Vein endothelial cell (primary cell): ENCODE measurements around the gene JAM2. TPM values are rescaled to one million over a fixed set of nuclear protein-coding genes. Genes with fewer than 3 reads are reported as not detected.

Experiments
- total RNA-seq: library from RNA; depleted of rRNA; stranded (reverse); fragments of >200 nt; gene quantifications from 2 replicates; pipeline ENCODE4 v1.2.3, GENCODE V29; 2012

JAM2 gene
- total RNA-seq: 0.33 and 1.8 TPM in 2 replicates

GRCh38 chr21:25638660-25639550, at the start of gene JAM2:
JAM2 (plus strand) TSS chr21:25639258; CDS start chr21:25639822, 564 bp downstream.

GRCh38 chr21:25607151-25608043, 31.7 kb upstream of the JAM2 start, which contains the start of gene MRPL39:
MRPL39 (minus strand) TSS chr21:25607481; CDS start chr21:25607475, 6 bp downstream.

GRCh38 chr21:25734904-25735645, 96.0 kb downstream of the JAM2 start, which contains the start of the genes ATP5PF and GABPA:
ATP5PF (minus strand) TSS chr21:25734904; CDS start chr21:25729794, 5,110 bp downstream.
GABPA (plus strand) TSS chr21:25734972; CDS start chr21:25741599, 6,627 bp downstream.

Other genes starting within 250 kb of the JAM2 start
- 30.1 and 32.7 TPM in 2 replicates for gene MRPL39, start 31.8 kb upstream of the JAM2 start, total RNA-seq
- 47.4 and 51.0 TPM in 2 replicates for gene ATP5PF, start 95.6 kb downstream of the JAM2 start, total RNA-seq
- gene GABPA, start 95.7 kb downstream of the JAM2 start, total RNA-seq: 24.8 and 28.4 TPM in 2 replicates